HG03439 (cell line): ENCODE data around the gene PSD.
A peak's percentile ranks its signal among the peaks of the same experiment; 100 is the strongest.

Experiments
- ATAC-seq: cut with Tn5 transposase; IDR thresholded peaks from one replicate; pipeline ENCODE4 v1.9.1; 2021; ENCODE audit warnings: mild to moderate bottlenecking, moderate library complexity; ENCODE audit not compliant: unreplicated experiment

The PSD gene

DNA sequence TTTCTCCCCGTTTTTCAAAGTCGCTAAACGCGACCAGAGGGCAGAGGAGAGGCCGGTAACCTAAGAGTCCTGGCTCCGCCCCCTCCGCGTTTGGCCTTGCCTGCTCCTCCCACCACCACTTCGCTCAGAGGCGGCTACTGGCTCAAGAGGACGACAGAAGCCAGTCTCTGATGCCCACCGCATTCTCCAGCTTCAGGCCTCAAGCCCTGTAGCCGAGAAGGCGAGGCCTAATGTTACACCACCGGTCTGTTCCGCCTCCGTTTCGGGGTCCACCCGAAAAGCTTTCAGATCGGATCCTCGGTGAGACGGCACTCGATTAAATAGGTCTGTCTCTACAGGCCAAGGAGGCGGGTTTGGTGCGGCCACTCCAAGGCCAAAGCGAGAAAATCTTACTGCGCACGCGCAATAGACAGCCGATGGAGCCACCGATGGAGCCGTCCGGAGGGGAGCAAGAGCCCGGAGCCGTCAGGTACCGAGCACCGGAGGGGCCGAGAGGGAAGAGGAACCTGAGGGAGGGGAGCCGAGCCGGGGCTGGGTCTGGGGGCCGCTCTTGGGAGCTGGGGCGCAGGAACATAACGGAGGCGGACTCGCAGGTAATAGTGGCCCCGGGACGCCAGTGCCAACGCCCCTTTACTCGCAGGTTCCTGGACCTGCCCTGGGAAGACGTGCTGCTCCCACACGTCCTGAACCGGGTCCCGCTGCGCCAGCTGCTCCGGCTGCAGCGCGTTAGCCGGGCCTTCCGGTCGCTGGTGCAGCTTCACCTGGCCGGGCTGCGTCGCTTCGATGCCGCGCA, 2.3 kb upstream of the PSD start, which contains the start of gene FBXL15:
FBXL15 (plus strand) TSS at position 123 of the 793 bp plus-strand sequence; CDS start at position 417, 294 bp downstream.
- ATAC-seq: peak; percentile 72

DNA sequence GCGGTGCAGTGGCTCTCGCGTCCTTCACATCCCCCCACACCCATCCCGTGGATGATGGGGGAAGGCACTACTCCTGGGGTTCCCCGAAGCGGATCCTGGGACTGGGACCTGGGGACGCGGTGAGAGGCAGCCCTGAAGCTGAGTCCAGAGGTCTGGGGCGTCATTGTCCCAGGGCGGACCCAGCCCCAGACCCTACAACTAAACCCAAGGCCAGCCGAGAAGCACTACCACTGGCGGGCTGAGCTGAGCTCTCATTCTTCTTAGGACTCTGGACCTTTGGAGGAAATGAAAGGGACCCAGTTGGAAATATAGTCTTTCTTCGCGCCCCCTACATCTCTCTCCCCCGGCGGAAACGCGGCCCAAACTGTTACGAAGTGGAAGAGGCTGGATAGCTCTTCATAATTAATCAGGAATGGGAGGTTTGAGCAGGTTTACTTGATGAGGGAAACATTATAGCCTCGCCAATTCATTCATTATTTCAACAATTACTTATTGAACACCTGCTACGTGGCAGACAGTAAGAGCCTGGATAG, 1.7 kb upstream of the PSD start:
- ATAC-seq: no peak

DNA sequence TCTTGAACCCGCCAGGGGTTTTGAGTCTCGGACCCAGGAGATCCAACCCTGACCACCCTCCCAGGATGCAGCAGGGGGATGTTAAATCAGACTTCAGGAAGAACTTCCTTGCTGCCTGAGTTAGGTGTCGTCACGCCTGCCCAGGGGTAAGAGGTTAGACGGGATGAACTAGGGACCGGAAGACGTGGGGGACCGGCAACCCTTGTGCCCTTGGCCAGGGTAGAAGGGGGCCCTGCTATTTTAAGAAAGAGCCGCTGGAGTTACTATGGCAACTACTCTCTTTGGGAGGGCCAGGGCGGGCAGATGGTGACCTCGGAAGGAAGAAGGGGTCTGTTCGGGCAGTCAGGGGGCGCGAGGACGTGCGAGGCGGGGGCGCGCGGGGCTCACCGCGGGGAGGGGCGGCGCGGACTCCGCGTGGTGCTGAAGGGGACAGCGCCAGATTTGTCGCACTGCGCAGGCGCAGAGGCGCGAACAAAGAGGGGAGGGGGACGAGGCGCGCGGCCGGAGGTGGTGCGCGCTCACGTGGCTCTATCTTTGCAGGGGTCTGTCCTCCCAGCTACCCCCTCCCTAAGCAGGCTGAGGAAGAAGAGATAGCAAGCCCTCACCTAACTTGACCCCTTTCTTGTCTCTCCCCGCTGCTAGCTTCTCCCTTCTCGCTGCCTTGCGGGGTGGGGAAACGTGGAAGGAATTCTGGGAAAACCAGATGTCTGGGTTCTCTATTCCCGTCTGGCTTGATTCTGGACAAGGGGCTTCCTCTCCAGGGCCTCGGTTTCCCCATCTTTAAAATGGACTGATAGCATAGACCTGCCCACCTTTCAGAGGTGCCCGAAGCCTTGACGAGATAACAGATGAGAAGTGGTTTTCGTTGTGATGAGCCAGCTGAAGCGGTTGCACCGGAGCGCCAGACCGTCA, 940 bp upstream of the PSD start:
- ATAC-seq: no peak

DNA sequence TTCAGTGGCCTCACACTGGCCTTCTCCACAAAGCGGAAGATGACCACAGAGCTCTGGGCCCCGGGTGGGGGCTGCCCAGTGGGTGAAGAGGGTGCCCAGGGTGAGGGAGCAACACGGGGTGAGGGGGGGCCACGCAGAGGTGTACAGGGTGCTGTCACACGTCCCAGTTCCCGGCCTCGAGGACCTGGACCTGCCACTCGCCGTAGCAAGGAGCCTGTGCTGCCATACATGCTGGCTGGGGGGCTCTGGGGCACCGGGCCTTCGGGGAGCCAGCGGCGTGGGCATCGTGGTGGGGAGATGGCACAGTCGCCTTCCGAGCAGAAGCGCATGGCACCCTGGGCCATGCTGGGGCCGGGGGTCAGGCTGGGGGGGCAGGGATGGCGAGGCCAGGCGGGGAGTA, 1.9 kb downstream of the PSD start:
- ATAC-seq: no peak

DNA sequence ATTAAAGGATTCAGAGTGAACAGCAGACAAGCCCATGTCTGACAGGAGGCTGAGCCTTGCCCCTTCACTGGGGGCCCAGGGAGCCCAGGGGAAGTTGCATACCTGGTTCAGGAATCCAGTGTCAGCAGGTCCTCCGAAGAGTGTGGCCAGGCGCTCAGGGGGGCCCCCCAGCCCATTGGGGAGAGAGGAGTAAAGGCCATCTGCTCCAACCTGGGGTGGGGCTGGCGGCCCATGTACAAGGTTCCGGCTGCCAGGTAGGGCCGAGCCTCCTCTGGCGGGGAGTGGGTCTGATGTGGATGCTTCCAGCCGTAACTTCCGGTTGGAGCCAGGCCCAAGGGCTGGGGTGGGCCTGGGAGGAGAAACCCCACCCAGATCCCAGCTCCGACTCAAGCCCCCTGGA, 2.3 kb downstream of the PSD start:
- ATAC-seq: no peak

DNA sequence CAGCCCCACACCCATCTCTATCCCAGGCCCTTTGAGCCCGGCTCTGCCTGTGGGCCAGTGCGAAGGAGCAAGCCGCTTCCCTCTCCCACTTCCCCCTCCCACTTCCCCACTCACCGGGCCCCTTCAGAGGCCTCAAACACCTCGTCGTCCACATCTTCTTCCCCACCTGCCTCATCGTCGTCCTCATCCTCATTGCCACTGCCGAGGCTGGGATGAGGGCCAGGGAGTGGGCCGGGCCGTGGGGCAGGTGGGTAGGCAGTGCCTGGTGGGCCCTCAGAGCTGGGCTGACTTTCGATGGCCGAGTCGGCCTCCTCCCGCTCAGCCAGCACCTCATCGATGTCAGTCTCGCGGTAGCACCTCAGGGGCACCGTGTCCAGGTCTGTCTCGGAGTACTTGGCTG, 3.8 kb downstream of the PSD start:
- ATAC-seq: no peak

DNA sequence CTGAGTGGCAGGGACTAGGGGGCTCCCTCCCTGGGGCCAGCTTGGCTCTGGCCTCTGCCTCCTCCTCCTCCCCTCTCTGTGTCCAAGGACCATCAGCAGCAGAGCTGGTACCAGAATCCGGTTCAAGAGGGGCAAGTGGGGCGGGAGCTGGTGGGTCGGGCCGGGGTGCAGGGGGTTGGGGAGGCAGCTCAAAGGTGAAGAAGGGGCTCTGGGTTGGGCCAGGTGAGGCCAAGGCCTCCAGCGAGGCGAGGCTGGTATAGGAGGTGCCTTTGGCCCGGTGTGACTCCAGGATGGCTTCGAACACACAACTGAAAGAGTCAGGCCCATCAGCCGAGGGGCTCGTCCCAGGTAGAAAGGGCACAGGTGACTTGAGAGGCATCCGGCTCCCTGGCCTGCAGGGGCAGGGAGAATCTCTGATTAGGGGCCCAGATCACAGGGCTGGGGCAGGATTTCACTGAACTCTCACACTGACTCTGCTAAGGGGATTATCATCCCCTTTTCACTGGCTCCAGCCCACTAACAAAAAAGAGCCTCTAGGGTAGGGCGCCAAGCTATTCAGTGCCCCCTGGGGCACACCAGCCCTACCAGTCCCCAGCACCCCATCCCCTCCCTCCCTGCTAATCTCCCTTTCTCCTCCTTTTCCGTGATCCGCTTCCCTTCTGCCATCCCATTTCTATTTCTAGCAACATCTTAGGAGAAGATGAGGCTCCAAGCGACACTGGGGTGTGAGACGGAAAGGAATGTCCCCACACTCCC, 4.6 kb downstream of the PSD start:
- ATAC-seq: no peak

DNA sequence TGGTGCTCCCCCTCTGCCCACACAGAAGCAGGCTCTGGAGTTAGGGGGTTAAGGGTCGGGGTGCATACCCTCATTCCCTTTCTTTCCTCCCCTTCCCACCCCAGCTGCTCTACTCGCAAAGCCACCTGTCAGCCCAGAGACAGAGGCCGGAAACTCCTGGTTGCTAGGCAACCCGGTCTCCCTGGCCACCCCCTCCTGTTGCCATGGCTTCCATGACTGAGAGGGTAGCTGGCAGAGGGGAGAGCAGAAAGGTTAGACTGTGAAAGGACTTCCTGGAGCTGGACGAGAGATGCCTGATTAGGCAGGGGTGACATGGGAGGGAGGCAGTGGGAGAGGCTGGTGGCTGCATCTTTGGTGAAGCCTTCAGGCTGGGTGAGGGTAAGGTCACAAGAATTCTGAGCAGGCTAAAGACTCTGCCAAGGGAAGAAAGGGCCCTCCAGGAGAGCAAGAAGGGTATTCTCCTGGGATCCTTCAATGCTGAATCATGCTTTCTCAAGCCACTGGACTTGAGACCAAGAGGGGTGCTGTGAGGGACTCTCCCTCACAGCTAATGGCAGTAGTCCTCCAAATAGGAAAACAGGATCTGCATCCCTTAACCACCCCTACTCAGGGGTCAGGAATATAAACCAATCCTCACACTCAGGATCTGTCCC, 5.4 kb downstream of the PSD start:
- ATAC-seq: no peak

DNA sequence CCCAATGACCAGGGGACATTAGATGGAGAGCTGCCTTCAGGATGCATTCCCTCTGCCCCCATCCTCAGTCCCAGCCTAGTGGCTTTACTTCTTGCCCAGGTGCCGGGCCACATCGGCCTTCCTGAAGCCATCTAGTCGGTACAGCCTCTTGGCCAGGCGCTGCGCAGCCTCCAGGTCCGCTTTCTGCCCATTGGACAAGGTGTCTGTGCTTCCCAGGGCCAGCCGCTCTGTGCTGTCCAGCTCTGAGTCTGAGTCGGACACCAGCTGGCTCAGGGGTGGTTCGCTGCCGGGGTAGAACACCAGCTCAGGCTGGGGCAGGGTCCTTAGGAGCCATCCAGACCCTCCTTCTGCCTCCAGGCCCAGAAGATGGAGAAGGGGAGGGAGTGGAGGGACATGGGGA, 6.3 kb downstream of the PSD start:
- no peak for ATAC-seq

DNA sequence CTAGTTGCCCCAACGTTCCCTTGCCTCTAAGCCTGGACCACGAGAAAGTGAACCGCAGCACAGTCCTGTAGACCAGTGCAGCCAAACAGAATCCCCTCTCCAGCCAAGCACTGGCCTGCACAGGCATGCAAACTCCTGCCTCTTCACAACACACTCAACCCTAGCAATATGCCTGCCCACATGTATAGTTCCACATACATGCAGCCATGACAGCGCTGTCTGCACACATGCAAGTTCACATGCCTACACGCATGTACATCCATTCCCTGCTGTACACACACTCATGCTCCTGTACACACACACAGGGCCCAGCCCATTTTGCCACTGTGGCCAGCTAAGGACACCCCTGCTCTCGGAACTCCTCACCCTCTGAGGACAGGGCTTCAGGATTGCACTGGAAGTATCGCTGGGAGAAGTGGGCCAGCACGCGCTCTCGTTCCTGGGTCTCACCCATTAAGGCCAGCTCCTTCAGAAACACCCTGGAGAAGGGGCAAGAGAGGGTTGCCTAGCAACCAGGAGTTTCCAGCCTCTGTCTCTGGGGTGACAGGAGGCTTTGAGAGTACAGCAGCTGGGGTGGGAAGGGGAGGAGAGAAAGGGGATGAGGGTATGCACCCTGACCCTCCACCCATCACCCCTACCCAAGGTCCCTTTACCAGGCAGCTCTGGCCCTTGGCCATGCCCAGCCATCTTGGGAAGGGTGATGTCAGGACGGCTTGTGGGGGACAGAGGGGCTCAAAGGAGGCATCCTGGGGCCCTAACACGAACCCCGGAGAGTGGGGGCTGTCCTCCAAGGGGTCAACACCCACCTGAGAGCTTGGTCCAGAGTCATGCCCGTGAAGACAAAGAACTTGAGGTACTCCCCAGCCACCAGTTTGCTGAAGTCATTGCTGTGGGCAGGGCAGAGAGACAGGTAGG, 7.0 kb downstream of the PSD start:
- ATAC-seq: no peak

DNA sequence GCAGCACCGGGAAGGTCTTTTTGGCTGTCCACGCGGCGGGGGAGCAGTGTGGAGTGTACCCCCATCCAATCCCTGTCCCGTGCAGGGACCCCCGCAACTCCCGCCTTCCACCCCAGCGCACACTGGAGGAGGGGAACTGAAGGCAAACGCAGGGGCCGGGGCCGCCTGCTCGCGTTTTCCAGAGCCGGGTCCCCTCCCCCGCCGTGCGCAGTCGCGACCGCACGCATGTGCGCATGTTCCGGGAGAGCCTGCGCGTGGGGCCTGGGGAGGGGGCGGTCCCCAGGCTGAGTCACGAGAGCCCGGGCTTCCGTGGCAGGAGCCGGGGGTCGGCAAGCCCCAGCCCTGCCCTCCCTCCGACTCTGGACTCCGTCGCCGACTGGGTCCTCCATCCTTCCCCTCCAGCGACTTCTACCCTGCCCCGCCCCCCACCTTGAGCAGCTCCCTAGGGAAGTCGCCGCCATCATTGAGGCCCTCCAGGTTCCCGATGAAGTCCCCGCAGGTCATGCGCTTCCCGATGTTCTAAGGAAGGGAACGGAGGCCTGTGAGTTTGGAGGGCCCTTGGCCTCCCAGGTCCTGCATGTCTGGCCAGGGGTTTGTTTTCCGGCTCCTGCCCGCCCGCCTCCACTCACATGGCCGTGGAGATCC, 8.0 kb downstream of the PSD start:
- no peak for ATAC-seq

DNA sequence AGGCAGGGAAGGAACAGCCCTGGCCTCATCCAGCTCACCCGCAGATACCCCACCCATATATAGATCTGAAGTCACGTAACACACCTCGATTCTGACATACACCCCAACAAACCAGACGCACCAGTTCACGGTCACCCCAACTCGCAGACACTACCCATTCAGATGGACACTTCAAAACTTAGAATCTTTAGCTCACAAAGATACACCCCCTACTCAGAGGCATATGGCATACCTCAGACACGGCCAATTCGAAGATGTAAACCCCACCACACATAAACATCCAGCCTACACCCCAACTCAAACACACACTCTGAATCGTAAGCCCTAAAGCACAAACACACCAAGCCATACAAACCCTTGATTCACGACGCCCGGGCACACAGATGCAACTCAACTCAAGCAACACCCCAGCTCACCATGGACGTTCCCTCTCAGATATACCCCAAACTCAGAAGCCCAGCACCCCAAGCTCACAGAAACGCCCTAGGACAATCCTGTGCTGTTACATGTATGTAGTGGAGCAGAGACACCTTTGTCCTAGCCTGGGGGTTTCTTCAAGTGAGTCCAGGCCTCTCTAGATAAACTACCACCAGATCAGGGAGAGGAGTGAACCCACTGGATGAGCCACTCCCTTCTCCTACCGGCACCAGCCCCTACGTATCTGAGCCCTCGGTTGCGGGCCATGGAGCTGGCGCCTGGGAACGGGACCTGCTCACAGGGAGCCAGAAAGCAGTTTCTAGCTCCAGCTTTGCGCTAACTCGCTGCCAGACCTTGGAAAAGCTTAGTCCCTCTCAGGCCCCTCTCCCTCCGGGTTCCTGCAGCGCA, 8.8 kb downstream of the PSD start:
- no peak for ATAC-seq

DNA sequence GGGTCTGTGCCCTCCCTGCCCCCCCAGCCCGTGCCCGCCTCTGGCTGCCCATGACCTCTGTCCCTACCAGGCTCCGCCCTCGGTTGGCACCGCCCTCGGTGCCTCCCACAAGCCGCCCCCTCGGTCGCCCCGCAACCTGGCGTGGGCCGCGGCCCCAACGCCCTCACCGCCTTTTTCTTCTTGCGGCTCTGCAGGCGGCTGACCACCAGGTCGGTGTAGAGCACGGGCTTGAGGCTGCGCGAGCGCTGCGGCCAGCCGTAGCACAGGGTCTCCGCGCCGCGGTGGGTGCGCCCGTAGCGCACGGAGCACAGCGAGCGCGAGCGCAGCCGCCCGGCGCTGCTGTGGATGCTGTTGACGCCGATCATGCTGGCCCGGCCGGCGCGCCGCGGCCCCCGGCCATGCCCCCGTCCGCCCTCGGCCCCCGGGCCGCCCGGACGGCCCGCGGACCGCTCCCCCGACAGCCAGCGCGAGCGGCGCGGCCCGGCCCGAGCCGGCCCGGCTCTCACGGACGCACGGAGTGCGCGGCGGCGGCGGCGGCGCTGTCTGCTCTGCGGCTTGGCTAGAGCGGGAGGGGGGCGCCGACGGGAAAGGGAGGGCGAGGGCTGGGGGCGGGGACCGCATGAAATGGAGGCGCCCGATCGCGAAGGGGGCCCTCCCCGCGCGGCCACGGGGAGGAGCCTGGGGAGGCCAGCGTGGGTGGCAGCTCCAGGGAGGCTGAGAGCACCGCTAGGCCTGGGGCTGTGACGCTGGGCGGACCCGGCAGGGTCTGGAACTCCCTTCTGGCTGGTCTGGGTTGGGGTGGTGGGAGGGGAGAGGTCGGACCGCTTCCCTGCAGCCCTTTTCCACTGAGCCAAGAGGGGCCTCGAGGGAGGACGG, 9.6 kb downstream of the PSD start:
- ATAC-seq: no peak

DNA sequence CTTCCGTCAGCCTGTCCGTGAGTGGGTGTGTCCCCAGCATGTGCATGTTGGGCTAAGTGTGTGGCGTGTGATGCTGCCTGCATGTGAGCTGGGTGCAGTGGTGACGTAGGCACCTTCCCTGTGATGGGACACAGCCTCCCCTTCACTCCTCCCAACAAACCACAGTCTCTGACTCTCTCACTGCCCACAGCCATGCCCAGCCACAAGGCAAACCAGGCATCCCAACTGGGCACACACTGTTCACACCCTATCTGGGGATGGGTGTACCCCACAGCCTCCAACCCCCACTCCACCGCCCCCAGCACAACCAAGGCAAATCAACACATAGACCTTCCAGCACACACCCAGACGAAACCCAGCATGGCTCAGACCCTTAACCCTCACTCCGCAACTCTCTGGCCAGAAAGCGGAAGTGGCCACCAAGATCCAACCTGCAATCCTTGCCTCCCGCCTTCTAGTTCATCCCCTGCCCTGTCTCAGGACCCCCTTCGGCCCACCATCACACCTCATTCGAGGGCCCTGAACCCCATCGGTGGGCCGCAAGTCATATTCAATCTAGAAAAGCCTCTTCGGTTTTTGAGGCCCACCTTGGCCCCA, 10.4 kb downstream of the PSD start:
- no peak for ATAC-seq

DNA sequence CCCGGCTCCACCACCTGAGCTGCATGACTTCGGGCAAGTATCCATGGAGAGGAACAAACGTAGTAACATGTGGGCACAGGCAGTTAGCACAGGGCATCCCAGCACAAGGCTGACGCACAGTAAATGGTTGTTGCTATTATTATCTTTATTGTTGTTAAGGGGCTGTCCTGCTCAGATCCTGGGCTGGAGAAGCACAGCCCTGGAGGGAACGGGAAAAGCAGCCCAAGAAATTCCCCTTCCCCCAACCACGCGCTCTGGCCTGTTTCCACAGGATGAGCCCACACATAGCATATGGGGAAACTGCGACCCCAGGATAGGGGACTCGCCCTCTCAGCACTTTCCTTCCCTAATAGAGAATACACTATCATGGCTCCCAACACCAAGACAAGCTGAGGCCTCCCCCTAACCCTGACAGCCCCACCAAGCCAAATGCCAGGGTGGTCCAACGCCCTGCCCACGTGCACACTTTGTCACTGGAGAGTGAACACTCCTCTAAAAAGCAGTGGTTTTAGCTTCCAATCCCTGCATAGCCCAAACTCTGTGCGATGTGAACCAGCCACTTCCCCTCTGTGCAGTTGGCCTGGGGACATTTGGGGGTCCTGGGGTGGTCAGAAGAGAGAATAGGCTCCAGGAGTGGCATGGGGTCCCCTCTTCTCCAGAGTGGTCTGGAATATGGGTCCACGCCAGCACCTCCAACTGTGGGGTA, 11.0 kb downstream of the PSD start:
- no peak for ATAC-seq

DNA sequence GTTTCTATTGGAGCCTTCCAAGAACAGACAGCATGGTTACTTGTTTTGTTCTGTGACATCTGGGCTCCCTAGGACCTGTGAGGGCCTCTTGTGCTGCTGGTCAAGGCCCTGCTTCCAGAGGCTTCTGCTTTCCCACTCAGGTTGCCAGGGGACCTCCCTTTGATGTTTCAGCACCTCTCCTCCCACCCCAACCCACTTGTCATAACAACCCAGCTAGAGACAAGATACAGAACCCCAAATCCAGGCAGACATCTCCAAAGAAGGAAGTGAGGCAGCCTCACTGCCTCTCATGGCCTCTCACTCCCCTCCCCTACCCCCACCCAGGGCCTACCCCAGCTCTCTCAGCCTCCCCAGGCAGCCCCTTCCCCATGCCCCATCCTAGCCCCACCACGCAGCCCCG, 11.8 kb downstream of the PSD start:
- ATAC-seq: no peak
